GM18502 (cell line): ENCODE data around the gene KCNQ1.

Experiments
- ATAC-seq: cut with Tn5 transposase; IDR thresholded peaks from one replicate; pipeline ENCODE4 v1.9.1; 2021; ENCODE audit warnings: mild to moderate bottlenecking; ENCODE audit not compliant: unreplicated experiment, poor library complexity

The KCNQ1 gene, protein sequence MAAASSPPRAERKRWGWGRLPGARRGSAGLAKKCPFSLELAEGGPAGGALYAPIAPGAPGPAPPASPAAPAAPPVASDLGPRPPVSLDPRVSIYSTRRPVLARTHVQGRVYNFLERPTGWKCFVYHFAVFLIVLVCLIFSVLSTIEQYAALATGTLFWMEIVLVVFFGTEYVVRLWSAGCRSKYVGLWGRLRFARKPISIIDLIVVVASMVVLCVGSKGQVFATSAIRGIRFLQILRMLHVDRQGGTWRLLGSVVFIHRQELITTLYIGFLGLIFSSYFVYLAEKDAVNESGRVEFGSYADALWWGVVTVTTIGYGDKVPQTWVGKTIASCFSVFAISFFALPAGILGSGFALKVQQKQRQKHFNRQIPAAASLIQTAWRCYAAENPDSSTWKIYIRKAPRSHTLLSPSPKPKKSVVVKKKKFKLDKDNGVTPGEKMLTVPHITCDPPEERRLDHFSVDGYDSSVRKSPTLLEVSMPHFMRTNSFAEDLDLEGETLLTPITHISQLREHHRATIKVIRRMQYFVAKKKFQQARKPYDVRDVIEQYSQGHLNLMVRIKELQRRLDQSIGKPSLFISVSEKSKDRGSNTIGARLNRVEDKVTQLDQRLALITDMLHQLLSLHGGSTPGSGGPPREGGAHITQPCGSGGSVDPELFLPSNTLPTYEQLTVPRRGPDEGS

DNA sequence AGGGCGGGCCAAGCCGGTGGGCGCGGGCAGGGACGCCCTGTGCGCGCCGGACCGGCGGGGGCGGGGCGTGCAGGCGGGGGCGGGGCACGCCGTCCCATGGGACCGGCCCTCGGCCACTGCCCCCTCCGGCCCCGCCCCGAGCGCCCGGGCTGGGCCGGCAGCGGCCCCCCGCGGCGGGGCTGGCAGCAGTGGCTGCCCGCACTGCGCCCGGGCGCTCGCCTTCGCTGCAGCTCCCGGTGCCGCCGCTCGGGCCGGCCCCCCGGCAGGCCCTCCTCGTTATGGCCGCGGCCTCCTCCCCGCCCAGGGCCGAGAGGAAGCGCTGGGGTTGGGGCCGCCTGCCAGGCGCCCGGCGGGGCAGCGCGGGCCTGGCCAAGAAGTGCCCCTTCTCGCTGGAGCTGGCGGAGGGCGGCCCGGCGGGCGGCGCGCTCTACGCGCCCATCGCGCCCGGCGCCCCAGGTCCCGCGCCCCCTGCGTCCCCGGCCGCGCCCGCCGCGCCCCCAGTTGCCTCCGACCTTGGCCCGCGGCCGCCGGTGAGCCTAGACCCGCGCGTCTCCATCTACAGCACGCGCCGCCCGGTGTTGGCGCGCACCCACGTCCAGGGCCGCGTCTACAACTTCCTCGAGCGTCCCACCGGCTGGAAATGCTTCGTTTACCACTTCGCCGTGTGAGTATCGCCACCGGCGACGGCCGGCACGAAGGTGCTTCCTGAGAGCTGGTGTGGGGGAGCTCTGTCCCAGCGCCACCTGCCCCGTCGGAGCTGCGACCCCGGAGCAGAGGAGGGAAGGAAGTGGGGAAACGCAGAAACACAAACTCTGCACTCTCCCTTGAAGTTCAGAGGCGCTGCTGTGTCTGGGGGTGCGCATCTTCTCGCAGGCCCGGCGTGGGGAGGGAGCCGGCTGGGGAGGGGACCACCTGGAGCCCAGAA, at the start of gene KCNQ1:
Gene KCNQ1, plus strand, starts transcription at position 188 of the 925 bp plus-strand sequence. Its CDS starts 91 bp downstream, at position 279.
- no peak for ATAC-seq

DNA sequence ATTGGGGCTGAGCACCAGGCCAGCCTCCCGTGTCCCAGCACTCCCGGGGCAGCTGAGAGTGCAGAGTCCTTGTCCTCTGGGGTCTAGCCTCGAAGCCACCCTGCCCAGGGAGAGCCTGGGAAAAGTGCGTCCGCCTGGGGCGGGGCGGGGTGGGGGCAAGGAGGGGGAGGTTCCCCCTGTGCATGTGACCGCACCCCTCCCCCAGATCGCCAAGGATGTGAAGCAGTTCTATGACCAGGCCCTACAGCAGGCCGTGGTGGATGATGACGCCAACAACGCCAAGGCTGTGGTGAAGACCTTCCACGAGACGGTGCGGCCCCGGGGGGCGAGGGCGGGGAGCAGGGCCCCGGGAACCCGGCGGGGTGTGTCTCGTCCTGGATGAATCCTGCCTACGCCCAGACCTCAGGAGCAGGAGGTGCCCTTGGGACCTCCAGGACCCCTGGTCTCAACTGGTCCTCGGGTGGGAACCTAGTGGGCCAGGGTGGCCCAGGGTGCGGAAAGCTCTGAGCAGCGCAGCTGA, 49.5 kb upstream of the KCNQ1 start:
- ATAC-seq: no peak

DNA sequence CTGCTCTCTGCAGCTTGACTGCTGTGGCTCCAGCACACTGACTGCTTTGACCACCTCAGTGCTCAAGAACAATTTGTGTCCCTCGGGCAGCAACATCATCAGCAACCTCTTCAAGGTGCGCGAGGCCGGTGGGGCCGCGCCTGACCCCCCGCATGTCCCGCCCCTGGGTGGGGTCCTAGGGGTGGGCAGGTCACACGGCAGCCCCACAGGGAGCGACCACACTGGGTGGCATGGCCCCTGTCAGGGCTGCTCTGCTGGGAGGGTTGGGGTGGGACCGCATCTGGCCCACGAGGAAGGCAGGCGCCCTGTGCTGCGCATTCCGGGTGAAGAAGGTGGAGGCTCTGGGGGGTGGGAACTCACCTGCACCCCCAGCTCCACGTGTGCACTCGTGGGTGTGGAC, 49.0 kb upstream of the KCNQ1 start:
- ATAC-seq: no peak

DNA sequence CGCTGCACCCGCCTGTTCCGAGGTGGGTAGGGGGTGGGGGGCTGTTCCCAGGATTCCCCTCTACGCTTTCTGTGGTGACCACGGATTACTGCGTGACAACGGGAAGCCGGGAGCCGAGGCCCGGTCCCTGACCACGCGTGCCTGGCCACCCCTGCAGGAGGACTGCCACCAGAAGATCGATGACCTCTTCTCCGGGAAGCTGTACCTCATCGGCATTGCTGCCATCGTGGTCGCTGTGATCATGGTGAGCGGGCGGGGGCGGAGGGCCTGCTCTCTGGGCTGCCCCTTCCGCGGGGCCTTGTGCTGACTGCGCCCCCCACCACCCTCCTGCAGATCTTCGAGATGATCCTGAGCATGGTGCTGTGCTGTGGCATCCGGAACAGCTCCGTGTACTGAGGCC, 48.3 kb upstream of the KCNQ1 start:
- no peak for ATAC-seq

DNA sequence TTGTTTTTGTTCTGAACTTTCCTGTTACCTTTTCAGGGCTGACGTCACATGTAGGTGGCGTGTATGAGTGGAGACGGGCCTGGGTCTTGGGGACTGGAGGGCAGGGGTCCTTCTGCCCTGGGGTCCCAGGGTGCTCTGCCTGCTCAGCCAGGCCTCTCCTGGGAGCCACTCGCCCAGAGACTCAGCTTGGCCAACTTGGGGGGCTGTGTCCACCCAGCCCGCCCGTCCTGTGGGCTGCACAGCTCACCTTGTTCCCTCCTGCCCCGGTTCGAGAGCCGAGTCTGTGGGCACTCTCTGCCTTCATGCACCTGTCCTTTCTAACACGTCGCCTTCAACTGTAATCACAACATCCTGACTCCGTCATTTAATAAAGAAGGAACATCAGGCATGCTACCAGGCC, 47.8 kb upstream of the KCNQ1 start:
- no peak for ATAC-seq

DNA sequence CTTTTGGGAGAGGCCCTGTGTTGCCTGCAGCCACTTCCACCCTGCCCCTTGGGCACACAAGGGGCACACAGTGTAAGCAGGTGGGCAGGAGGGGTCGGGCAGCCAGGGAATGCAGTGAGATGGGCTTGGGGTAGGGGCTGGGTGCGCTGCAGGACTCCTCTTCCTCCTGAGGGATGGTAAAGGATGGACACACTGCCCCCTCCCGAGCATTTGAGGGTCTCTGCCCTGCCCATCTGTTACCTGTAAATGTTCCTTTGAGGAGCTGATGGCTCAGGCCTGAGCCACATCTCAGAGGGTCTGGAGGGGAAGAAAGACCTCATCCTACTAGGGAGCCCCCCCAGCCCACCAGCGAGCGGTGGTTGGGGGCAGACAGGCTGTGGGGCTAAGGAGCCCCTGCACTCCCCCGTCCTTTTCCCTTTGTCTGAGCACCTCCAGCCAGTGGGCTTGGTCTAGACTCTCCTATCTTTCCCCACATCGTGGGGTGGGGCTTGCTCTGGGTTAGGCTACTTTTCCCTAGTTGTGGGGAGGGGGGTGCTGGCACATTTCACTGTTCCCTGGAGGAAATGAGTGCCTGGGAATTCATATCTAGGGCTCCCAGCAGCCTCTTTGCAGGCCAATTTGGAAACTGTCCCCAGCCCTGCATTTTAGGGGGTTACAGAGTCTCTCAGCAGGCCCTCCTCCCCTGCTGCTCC, 46.0 kb upstream of the KCNQ1 start:
- no peak for ATAC-seq

DNA sequence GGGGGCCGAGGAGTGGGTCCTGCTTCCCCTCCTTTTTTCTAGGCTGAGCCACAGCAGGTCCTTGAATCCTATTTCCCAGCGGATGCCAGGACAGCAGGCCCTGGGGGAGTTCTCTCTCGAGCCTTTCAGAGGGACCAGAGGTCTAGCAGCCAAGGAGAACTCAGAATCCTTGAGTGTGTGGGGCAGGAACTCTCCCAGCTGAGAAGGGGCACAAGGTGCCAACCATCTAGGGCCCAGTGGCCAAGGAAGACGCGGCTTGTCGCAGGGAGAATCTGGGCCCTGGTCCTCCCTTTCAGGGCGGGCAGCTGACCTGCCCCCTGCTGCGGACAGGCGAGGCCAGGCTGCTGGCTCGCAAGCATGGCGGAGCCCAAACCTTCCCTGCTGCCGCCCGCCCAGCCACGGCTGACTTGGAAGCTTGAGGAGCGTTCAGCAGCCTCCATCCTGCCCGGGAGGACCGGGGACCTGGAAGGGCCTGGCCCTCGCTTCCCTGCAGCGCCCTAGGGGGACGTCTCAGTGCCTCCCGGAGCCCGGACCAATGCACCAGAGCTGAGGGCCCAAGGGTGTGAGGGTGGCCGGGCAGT, 45.2 kb upstream of the KCNQ1 start:
- ATAC-seq: peak; percentile 3

DNA sequence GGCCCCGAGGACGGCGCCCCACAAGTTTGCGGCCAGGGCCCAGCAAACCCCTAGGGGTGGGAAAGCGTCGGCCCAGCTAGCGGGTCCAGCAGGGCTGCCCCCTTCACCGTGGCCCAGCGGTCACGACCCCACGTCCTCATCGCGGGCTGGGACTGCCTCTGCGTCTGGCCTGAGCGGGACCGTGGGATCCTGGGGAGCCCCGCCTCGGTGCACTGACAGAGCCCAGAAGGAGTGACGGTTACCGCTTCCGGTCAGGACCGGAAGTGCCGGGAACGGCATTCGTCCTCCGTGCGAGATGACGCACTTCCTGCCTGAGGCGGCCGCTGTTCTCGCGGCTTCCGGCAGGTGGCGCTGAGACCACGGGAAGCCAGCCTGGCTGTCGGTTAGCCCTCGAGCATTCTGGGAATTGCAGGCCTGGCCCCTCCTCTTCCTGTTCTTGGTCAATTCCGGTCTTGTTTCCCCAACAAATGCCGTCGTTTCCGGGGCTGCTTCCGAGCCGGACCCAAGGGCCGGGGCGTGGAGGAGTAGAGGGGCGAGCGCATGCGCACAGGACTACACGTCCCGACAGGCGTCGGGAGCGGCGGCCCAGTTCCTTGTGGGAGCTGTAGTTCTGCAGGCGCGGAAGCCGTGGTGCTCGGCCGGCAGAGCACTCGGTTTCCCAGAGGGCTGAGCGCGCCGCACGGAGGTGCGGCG, 44.6 kb upstream of the KCNQ1 start, which contains the start of gene TSSC4:
Gene TSSC4, plus strand, starts transcription at position 682 of the 693 bp plus-strand sequence. CDS start 1,884 bp downstream, outside the sequence.
- ATAC-seq: peak; percentile 79

DNA sequence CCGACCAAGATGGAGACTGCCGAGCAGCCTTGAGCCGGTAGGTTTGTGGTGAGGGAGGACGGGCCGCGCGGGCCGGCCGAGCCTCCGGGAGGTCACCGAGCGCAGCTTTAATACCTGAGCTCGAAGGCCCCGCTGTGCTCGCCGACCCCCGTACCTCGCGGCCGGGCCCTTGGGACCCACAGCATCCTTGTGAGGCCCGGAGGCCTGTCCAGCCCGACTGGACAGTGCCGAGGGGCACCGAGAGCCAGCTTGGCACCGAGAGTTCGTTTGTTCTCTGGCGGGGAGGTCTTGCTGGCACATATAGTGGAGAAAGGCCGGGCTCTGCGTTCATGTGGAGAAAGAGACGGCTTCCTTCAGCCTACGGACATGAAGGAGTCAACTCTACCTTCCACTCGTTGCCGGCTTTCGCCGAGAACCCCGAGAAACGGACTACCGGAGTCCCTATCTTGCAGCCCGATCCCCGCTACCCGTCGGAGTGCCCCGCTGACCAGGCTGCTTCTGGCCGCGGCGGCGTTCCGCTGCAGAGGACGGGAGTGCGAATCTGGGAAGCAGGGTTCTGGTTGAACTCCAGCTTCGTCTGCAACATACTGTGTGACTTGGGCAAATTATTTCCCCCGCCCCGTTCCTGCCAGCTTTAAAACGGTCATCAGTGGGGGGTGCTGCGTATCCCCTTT, 43.9 kb upstream of the KCNQ1 start:
- no peak for ATAC-seq

DNA sequence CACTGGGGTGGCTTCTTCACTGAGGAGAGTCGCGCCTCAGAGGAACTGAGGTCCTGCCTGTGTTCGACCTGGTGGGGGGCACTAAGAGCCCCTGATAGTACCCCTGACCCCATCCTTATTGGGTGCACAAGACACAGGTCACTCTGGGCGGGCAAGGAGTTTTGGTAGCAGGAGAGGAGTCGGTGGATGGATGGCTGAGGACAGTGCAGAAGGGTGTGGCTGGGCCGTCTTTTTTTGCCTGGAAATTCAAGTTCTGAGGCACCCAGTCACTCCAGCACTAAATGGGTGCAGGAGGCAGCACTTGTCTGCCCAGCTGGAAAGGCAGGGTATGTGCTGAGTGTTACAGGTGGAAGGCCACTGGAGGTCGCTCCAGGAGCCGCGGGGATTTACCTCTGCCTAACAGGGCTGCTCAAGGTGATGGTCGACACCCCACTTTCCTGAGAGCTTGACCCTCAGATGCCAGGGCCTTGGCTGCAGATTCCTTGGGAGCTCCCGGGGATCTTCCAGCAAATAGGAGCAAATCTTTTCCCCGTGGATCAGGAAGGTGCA, 43.3 kb upstream of the KCNQ1 start:
- no peak for ATAC-seq

DNA sequence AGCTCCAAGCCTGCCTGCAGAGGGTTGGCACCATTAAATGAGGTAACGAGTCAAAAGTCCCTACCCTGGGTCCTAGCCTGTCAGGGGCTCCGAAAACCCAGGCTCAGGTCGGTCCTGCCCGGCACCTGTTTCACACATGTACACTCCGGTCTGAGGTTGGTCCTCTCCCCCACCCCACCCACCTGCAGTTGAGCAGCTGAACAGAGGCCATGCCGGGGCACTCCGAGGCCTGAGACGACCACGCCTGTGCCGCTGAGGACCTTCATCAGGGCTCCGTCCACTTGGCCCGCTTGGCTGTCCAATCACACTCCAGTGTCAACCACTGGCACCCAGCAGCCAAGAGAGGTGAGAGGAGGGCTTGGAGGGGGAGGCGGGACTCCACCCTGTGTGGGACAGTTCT, 42.7 kb upstream of the KCNQ1 start:
- no peak for ATAC-seq

DNA sequence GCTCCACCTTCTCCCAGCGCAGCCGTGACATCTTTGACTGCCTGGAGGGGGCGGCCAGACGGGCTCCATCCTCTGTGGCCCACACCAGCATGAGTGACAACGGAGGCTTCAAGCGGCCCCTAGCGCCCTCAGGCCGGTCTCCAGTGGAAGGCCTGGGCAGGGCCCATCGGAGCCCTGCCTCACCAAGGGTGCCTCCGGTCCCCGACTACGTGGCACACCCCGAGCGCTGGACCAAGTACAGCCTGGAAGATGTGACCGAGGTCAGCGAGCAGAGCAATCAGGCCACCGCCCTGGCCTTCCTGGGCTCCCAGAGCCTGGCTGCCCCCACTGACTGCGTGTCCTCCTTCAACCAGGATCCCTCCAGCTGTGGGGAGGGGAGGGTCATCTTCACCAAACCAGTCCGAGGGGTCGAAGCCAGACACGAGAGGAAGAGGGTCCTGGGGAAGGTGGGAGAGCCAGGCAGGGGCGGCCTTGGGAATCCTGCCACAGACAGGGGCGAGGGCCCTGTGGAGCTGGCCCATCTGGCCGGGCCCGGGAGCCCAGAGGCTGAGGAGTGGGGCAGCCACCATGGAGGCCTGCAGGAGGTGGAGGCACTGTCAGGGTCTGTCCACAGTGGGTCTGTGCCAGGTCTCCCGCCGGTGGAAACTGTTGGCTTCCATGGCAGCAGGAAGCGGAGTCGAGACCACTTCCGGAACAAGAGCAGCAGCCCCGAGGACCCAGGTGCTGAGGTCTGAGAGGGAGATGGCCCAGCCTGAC, 41.7 kb upstream of the KCNQ1 start:
- ATAC-seq: no peak

DNA sequence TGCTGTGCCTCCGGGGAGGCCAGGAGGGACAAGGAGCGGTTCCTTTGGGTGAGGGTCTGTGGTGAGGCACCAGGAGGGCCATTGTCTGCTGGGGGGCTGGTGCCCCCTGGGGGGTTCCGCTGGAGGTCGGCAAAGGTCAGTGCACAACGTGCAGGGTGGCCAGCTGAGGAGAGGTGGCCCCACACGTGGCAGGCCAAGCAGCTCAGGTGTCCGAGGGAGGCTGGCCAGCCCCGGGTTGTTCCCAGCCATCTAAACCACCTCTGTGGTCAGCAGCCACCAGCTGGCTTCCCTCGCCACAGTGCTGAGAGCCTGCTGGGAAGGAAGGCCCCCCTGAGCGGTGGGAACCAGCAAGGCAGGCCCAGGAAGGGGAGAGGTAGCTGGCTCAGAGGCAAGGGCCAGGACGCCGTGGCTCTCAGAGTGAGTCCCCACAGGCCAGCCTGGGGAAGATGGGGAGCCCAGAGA, 40.0 kb upstream of the KCNQ1 start:
- ATAC-seq: no peak

DNA sequence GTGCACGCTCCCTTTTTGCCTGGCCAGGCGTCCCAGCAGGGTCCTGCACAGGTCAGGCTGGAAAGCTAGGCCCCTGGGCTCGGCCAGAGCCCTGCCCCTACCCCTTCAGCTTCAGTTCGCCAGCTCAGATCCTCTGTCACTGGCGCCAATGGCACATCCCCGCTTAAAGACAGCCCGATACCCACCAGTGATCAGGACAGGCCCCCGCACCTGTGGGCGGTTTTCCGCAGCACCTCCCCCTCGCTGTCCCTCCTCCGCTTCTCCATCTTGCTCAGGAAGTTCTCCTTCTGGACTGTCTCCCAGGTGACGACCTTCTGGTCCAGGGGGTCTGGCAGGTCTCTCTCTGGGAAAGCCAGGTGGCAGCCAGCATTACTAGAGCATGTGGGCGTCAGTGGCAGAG, 38.4 kb upstream of the KCNQ1 start:
- ATAC-seq: no peak

DNA sequence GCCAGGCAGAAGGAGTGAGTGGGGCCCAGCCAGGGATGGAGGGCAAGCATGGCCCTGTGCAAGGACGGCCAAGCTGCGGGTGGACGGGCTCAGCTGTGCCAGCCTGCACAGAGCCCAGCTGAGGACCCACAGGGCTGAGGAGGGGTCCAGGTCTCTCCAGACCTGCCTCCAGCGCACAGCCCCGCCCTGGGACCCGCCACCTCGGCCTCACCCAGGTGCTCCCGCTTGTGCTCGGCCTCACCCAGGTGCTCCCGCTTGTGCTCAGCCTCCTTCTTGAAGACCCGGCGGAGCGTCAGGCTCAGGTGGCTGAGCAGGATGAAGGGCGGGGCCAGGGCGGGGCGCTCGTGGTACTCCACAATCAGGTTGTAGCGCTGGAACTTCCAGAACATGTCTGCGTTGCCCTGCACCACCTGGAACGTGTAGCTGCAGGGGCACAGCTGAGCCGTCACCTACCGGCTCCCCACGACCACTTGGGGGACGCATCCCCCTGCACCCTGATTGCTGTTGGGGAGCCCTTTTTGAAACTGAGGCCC, 37.9 kb upstream of the KCNQ1 start:
- no peak for ATAC-seq

DNA sequence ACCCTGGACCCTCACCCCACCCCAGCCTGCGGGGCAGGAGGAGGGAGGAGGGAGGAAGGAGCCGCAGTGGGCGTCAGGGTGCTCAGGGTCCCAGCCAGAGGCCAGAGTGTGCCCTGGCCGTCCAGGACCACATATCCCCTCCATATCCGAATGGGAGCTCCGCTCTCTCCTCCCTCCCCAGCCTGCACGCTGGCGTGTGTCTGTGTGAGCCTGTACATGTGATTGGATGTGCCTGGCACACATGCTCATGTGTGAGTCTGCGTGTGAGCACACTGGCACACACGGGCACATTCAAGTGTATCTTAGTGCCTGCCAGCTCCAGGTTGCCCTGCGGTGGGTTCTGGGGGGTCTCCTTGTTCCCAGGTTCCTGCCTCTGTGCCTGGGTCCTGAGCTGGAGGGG, 36.1 kb upstream of the KCNQ1 start:
- ATAC-seq: no peak

DNA sequence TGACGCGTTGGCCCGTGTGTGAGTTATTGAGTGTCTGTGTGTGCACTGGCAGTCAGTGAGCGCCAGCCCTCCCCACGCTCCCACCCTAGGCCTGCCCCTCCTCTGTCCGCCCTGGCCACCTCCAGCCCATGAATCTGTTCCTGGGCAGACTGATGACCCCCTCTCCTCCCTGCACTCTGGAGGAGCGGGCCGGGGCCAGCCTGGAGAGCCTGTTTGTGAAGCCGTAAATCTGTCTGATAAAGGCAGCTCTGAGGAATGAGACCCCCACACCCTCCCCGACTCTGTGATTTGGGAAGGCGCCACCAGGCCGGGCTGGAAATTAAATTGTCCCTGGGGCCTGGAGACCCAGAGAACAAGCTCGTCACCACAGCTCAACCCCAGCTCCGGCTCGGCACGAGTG, 35.7 kb upstream of the KCNQ1 start:
- no peak for ATAC-seq
